ENCODE measurements around the gene SLC35D3.

DNA sequence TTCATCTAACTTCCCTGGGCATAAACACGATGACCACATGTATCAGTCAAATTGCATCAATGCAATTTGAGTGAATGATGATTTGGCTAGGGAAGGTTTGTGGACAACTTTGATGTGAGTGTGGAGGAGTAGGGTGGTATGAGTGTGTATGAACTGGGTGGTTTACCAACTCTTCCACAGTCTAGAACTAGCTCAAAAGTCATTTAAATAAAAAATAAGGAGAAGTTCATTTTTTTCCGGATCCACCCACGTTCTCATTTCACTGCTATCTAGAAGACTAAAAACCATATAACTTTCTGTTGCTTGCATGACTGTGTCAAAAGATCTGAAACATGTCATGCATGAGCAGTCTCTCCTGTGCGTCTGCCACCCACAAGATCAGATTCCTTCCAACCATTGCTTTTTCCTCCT is 23.6 kb downstream of the SLC35D3 start:
- TF ChIP-seq, protein P1, sequence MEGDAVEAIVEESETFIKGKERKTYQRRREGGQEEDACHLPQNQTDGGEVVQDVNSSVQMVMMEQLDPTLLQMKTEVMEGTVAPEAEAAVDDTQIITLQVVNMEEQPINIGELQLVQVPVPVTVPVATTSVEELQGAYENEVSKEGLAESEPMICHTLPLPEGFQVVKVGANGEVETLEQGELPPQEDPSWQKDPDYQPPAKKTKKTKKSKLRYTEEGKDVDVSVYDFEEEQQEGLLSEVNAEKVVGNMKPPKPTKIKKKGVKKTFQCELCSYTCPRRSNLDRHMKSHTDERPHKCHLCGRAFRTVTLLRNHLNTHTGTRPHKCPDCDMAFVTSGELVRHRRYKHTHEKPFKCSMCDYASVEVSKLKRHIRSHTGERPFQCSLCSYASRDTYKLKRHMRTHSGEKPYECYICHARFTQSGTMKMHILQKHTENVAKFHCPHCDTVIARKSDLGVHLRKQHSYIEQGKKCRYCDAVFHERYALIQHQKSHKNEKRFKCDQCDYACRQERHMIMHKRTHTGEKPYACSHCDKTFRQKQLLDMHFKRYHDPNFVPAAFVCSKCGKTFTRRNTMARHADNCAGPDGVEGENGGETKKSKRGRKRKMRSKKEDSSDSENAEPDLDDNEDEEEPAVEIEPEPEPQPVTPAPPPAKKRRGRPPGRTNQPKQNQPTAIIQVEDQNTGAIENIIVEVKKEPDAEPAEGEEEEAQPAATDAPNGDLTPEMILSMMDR (IDR thresholded peaks at IDR 0.05) = no peak
- TF ChIP-seq POLR2AphosphoS5 (IDR thresholded peaks at IDR 0.05) = no peak
